GM10266 (cell line): ENCODE measurements around the gene SLC22A3.

Experiments
- DNase-seq: peaks from one replicate; pipeline ENCODE4 v3.0.0; 2012; ENCODE audit errors: extremely low spot score
- TF ChIP-seq, protein P1 (sequence below): IDR thresholded peaks from 2 replicates; pipeline ENCODE4 v1.5.1; 2012; ENCODE audit warnings: mild to moderate bottlenecking, low read depth; ENCODE audit not compliant: control insufficient read depth, insufficient read depth; ENCODE audit errors: missing control alignments

SLC22A3 gene

DNA sequence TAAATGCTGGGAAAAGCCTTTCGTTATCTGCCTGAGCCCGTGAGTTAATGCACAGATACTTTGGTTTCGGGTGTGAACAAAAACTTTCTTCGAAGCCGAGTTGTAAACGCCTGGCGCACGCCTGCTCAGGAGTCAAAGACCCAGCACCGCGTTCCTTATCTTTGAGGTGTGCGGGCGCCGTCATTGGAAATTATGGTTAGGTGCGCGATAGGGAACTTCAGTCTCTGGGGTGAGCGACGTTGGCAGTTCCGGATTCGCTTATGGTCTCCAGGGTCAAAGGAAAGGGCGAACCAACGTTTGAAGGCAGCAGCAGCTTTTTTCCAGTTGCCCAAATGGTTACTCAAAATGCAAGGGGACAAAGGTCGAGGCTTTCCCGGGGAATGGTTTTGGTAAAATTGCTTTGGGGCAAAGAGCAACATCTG lies 853 bp downstream of the SLC22A3 start:
- DNase-seq, result no peak
- TF ChIP-seq, protein P1, sequence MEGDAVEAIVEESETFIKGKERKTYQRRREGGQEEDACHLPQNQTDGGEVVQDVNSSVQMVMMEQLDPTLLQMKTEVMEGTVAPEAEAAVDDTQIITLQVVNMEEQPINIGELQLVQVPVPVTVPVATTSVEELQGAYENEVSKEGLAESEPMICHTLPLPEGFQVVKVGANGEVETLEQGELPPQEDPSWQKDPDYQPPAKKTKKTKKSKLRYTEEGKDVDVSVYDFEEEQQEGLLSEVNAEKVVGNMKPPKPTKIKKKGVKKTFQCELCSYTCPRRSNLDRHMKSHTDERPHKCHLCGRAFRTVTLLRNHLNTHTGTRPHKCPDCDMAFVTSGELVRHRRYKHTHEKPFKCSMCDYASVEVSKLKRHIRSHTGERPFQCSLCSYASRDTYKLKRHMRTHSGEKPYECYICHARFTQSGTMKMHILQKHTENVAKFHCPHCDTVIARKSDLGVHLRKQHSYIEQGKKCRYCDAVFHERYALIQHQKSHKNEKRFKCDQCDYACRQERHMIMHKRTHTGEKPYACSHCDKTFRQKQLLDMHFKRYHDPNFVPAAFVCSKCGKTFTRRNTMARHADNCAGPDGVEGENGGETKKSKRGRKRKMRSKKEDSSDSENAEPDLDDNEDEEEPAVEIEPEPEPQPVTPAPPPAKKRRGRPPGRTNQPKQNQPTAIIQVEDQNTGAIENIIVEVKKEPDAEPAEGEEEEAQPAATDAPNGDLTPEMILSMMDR, result no peak

DNA sequence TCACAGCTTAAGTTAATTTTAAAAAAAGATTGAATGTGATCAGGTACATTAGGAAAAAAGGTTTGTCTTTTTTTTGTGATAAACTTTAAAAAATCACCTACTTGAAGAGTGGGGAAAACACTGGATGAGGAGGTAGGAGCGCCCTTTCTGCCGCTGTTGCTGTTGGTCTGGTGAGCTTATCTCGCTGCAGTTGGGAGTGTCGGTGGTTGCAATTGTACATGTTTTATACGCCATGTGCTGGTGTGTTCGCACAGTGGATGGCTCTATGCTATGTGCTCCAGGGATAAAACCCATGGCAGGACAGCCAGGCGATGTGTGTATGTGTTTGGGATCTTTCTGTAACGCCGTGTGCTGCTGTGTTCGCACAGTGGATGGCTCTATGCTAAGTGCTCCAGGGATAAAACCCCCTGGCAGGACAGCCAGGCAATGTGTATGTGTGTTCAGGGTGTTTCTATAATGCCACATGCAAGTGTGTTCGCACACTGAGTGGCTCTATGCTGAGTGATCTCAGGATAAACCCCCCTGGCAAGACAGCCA lies 1.7 kb downstream of the SLC22A3 start:
- DNase-seq, result no peak

DNA sequence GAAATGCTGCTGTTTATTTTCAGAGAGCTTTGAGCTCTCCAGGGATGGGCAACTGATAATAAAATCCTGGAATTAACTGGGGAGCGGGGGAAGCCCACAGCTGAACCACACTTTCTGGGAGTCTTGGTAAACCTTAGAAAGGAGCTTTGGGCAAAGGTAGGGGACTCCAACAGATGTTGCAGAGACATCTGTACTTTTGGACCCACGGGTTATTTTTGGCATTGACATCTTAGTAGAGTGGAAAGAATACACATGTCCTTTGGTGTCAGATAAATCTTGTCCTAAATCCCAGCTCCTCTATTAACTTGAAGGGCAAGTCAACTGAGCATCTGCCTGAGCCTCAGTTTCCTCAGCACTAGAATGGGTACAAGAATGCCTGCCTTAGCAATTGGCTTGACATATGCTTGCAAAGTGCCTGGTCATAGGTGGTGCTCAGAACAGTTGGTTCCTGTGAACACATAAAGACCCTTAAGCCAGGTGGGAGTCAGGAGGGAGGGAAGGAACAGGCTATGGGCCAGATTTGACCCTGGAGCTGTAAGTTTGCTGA lies 5.8 kb downstream of the SLC22A3 start:
- TF ChIP-seq, protein P1, result no peak
- DNase-seq, result no peak

More for the DNA sequence above, 1.7 kb downstream of the SLC22A3 start:
- TF ChIP-seq, protein P1, result no peak

DNA sequence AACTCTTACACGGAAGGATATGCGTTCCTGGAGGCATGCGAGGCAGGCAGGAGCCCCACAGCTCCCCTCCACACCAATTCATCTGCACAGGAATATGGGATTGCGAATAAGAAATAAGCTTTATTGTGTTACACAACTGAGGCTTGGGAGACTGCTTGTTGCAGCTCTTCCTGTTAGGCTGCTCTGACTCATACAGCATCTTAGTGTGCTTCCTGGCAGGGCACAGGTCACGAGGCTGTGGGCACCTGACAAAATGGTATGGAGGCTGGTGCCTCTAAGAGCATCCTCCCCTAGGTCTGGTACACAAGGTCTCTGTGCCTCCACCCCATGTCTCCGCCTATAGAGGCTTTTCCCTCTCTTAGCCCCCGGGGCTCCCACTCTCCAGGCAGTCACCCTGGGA lies 6.8 kb downstream of the SLC22A3 start:
- DNase-seq, result no peak

DNA sequence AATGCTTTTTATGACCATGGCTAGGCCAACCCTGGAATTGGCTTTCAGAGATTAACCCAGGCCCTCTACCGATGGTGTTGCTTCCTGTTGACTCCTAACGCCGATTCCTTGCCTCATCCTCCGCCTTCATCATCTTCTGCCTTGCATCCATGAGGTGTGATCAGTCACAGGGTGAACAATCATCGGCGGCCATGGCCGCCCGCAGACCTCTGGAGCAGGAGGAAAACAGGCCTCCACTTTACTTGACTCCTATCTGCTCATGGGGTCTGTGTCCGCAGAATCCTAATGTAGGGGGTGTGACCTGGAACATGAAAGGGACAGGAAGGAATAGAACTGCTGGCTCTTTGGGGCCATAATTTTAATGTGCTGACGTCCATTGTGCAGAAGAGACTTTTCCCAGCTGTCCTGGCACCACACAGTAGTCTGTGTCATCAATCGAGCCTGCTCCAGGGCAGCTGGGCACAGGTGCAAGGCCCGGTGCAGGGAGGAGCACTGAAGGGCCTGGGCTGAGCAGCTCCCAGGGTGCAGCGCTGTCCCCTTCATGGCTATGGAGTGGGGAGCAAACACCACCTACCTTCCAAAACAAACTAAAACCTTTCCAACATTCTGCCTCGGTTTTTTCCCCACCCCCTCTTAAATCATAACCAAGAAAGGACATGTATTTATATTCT lies 8.0 kb downstream of the SLC22A3 start:
- TF ChIP-seq, protein P1, result no peak
- no peak for DNase-seq

More for the DNA sequence above, 6.8 kb downstream of the SLC22A3 start:
- TF ChIP-seq, protein P1, result no peak

DNA sequence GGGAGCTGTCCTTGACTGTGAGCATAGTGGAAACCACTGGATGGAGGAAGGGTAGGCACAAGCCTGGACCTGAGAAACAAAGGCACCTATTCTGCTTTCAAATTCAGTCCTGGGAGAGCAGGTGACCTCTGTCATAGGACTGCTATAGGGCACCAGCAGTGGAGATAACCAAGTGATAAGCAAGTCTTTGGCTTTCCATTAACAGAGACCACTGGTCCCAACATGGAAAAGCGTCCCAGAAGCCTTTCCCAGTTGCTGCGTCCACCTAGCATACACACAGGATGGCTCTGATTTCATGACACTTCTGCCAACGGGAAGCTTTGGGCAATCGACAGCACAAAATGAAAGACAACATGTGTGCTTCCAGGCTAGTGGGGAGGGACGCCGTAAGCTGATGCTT lies 8.9 kb downstream of the SLC22A3 start:
- TF ChIP-seq, protein P1, result no peak
- no peak for DNase-seq

DNA sequence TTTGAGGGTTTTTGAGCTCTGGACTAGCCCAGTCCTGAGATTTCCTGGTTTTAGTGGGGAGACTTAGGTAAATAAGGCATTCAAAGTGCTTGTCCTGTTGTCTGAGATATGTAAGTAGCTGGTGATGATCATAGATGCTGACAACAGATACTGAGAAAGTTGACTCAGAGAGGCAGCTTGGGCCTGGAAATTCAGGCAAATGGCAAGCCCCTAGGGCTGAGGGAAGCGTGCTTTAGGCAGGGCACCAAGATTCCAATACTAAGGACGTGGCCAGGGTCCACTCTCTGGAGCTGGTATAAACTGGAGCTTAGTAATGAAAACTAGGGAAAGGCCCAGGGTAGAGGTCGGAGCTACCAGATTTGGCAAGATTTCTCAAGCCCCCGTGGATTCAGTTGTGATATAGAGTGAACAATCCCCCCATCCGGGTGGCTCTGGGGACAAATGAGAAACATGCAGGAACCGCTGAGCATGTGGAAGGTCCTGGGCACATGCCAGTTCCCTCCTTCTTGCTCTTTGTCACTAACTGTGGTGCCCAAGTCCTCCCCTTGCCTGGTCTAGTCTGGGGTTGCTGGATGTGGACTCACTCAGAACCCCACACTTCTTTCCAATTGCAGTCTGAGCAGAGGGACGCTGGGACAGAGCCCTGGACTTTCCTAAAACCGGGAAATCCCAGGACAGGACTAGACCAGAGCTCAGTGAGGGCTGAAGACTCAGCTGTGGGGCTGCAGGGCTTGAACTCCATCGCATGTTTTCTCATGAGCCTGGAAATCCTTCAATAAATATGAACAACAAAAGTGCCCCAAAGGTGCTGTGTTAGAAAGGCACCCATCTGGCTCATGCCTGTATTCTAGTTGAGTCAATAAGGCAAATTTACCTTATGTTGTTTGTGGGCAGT lies 10.3 kb downstream of the SLC22A3 start:
- no peak for DNase-seq
- TF ChIP-seq, protein P1, result no peak
